ENCODE results near the gene PTPRE.

GRCh38 chr10:127984945-127985344 lies 78.0 kb downstream of the PTPRE start:
- TF ChIP-seq RAD21 (IDR thresholded peaks at IDR 0.05) (no peak), CTCF (IDR thresholded peaks at IDR 0.05; ENCODE audit: low read depth, low read length, missing input control) (no peak)
- TF ChIP-seq, protein P1, sequence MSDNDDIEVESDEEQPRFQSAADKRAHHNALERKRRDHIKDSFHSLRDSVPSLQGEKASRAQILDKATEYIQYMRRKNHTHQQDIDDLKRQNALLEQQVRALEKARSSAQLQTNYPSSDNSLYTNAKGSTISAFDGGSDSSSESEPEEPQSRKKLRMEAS (IDR thresholded peaks at IDR 0.05), result no peak

Measured in liver (tissue), 3 donors.